Stomach (tissue), 4 donors: ENCODE measurements around the gene EML3.

Experiments used
- POLR2AphosphoS5 ChIP-seq, 3 donors: sonication (generic); formaldehyde crosslinking; IDR thresholded peaks; one replicate each; pipeline ENCODE4 v1.6.1; 2016; ENCODE audit warnings: antibody characterized with exemption in 3 of 3
- TF ChIP-seq, protein P1 (sequence below), 7 experiments: fragments of 450-650 bp in 4 of 7; fragments of 200-600 bp in 3 of 7; sonication (generic) in 3 of 7; IDR thresholded peaks; one replicate each; pipeline ENCODE4 v1.5.1; 2016 to 2019; ENCODE audit warnings: antibody characterized with exemption in 7 of 7, control low read depth in 2 of 7, mild to moderate bottlenecking in 1 of 7

DNA sequence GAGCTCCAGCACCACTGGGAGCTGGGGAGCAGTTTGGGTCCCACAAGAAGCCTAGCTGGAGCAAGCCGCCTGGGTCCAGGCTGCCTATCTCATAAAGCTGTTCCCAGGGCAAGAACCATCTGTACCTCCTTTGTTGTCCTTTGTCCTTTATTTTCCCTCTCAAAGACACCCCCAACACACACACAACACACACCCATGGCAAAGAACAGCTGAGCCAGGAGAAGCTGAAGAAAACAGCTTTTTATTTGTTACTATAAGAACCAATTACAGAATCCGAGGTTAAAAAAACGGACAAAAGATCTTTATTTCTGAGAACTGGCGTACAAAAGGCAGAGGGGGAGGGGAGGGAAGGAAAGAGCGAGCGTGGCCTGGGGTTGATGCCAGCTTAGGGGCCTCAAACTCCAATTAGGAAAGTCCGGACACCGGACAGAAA is 19.6 kb downstream of the EML3 start:
- TF ChIP-seq POLR2AphosphoS5 (IDR thresholded peaks at IDR 0.05): no peak
- TF ChIP-seq, protein P1, sequence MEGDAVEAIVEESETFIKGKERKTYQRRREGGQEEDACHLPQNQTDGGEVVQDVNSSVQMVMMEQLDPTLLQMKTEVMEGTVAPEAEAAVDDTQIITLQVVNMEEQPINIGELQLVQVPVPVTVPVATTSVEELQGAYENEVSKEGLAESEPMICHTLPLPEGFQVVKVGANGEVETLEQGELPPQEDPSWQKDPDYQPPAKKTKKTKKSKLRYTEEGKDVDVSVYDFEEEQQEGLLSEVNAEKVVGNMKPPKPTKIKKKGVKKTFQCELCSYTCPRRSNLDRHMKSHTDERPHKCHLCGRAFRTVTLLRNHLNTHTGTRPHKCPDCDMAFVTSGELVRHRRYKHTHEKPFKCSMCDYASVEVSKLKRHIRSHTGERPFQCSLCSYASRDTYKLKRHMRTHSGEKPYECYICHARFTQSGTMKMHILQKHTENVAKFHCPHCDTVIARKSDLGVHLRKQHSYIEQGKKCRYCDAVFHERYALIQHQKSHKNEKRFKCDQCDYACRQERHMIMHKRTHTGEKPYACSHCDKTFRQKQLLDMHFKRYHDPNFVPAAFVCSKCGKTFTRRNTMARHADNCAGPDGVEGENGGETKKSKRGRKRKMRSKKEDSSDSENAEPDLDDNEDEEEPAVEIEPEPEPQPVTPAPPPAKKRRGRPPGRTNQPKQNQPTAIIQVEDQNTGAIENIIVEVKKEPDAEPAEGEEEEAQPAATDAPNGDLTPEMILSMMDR (IDR thresholded peaks at IDR 0.05): no peak
